Stimulated activated memory B cell treated with anti-CD40 and anti-IgM and Interleukin-4, amounts not matched to agents 10 μg/mL and 1 μg/mL and 100 μg/mL, for 72 hours (primary cell): Measurements from ENCODE around the gene LDLRAD4.
A peak's percentile ranks its signal among the peaks of the same experiment; 100 is the strongest.

Experiments used
- ATAC-seq: fragments of 150-1000 bp; cut with Tn5 transposase; 2 replicates; pipeline ENCODE4 v1.10.0; 2021
- H3K27ac Mint-ChIP-seq: one replicate; pipeline ENCODE4 v1.8.0; 2022; ENCODE audit warnings: mild to moderate bottlenecking, mixed read lengths
- H3K27me3 Mint-ChIP-seq: one replicate; pipeline ENCODE4 v1.8.0; 2022; ENCODE audit warnings: mixed read lengths
- H3K36me3 Mint-ChIP-seq: one replicate; pipeline ENCODE4 v1.8.0; 2022; ENCODE audit warnings: mixed read lengths
- H3K4me1 Mint-ChIP-seq: one replicate; pipeline ENCODE4 v1.8.0; 2022; ENCODE audit warnings: mixed read lengths
- H3K4me3 Mint-ChIP-seq: one replicate; pipeline ENCODE4 v1.8.0; 2022; ENCODE audit warnings: mild to moderate bottlenecking, moderate library complexity, mixed read lengths
- H3K9me3 Mint-ChIP-seq: one replicate; pipeline ENCODE4 v1.8.0; 2022; ENCODE audit warnings: mixed read lengths

Gene LDLRAD4

DNA sequence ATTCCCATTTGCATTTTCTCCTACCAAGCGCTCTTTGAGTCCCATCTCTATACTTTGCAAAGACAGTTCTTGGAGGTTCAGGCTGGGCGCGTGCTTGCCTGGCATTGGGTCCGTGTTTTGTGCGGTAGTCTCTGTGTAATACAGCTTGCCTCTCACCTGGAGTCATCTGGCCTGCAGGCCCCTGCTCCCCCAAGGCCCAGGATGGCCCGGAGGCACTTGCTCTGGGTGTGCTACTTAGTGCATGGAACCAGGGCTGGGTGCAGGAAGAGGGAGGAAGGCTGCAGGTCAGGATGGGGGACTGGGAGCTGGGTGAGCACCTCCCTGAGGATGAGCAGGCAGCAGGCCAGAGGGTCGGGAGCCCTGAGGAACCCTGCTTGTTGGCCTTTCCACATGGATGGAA, 220.9 kb downstream of the LDLRAD4 start:
- H3K4me3 Mint-ChIP-seq = no peak overlapping the region

DNA sequence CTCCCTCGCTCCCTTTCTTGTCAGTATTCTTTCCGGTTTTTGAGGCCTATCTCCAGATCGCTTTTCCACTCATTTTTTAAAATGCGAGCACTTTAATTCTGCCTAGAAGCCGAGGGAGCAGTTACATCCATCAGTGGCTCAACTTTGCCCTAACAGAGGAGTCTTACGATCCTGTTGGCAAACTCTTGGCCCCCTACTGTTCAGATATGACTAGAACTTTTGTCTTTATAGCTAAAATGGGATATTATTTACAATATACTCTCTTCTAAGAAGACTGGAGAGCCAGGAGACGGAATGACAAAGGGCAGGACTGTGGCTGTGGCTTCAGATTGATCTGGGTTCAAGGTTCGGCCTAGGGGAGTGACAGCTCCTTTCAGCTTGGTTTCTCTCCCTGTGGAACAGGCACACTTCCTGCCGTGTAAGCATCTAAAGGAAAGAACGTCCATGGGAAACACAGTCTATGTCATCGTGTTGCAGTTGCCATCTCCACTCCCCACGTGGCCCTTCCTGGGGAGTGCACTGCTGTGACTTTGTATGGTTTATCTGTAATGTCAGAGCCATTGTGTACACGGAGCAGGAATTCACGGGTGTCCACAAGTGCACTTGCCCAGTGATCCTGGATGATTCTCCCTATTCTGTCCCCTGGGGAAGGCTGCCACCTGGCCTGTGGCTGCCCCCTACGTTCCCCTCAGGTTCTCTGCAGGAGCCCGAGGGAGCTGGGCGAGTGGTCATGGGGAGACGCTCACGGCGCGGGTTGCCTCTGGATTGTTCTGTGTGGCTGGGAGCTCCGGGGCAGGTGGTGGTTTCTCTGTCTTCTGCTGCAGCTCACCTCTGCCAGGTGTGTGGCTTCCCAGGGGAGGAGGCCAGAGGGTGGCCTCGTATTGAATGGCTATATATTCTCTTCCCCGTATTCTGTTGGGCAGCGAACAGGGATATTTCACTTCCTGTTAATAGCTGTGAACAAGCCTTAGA, 222.0 kb downstream of the LDLRAD4 start:
- Mint-ChIP-seq H3K4me1 (peaks cover 16% of the 10 kb centered on the region), H3K27ac (no peak overlapping the region), H3K4me3 (no peak overlapping the region), H3K27me3 (peaks cover 10% of the 10 kb centered on the region), H3K9me3 (no peaks in the 10 kb centered on the region), H3K36me3 (no peaks in the 10 kb centered on the region)
- ATAC-seq = no peak

More for the DNA sequence above, 220.9 kb downstream of the LDLRAD4 start:
- Mint-ChIP-seq H3K27me3 (peaks cover 10% of the 10 kb centered on the region), H3K9me3 (no peaks in the 10 kb centered on the region), H3K36me3 (no peaks in the 10 kb centered on the region), H3K4me1 (peaks cover 16% of the 10 kb centered on the region), H3K27ac (no peak overlapping the region)
- no peak for ATAC-seq

GRCh38 chr18:13441736-13442135, 223.2 kb downstream of the LDLRAD4 start:
- Mint-ChIP-seq H3K4me3 (no peak overlapping the region), H3K9me3 (no peaks in the 10 kb centered on the region), H3K27ac (no peak overlapping the region), H3K27me3 (peaks cover 10% of the 10 kb centered on the region), H3K36me3 (no peaks in the 10 kb centered on the region), H3K4me1 (peaks cover 16% of the 10 kb centered on the region)
- ATAC-seq = no peak

DNA sequence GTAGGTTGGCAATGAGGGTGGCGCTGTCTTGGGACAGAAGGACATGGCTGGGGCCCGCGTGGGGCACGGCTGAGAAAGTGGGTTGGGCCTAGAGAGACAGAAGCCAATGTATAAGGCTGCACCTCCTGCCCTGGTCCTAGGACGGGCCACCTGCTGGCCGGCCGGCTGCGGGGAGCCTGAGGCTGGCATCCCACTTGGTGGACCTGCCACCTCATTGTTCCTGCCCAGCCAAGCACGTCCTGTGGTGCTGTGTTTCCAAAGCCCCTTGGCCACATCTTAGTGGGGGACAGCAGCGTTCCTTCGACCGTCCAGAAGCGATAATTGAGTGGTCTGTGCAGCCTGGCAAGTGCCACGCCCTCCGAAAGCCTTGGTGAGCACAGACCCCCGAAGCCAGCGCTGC, 223.9 kb downstream of the LDLRAD4 start:
- H3K4me1 Mint-ChIP-seq = peaks cover 16% of the 10 kb centered on the region
- no peak overlapping the region for H3K4me3 Mint-ChIP-seq
- no peaks in the 10 kb centered on the region for H3K9me3 Mint-ChIP-seq
- H3K27ac Mint-ChIP-seq = no peak overlapping the region
- peaks cover 11% of the 10 kb centered on the region for H3K27me3 Mint-ChIP-seq
- no peaks in the 10 kb centered on the region for H3K36me3 Mint-ChIP-seq
- ATAC-seq = no peak

DNA sequence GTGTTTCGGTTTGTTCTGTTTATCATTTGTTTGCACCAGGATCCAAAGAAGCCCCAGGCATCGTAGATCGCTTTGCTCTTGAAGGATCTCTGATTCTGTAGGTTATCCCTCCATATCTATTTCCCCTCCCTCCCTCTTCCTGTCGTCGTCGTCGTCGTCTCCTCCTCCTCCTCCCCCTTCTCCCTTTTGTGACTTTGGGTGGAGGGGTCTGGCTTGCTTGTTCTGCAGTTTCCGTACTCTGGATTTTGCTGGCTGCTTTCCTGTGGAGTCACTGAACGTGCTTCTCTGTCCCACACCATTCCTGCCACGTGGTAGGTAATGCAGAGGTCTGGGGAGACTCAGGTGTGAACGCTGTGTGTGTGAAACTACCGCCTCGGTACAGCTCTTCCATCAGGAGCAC, 225.0 kb downstream of the LDLRAD4 start:
- Mint-ChIP-seq H3K27ac (no peak overlapping the region), H3K36me3 (no peaks in the 10 kb centered on the region), H3K9me3 (no peaks in the 10 kb centered on the region), H3K4me1 (peaks cover 17% of the 10 kb centered on the region), H3K4me3 (no peak overlapping the region), H3K27me3 (peaks cover 22% of the 10 kb centered on the region)
- ATAC-seq = no peak

- ATAC-seq = no peak
- peaks cover 26% of the 10 kb centered on the region for H3K27me3 Mint-ChIP-seq
- H3K4me1 Mint-ChIP-seq = peaks cover 13% of the 10 kb centered on the region
- H3K4me3 Mint-ChIP-seq = no peak overlapping the region
- H3K9me3 Mint-ChIP-seq = no peaks in the 10 kb centered on the region
- H3K36me3 Mint-ChIP-seq = no peaks in the 10 kb centered on the region
- no peak overlapping the region for H3K27ac Mint-ChIP-seq
Observed at GRCh38 chr18:13444430-13445240, 226.1 kb downstream of the LDLRAD4 start.

- H3K4me1 Mint-ChIP-seq = peaks cover 13% of the 10 kb centered on the region
- H3K4me3 Mint-ChIP-seq = no peak overlapping the region
- H3K27ac Mint-ChIP-seq = no peak overlapping the region
- no peaks in the 10 kb centered on the region for H3K9me3 Mint-ChIP-seq
- ATAC-seq = no peak
- H3K36me3 Mint-ChIP-seq = no peaks in the 10 kb centered on the region
- H3K27me3 Mint-ChIP-seq = peaks cover 33% of the 10 kb centered on the region
Observed at GRCh38 chr18:13445241-13445897, 226.8 kb downstream of the LDLRAD4 start.

DNA sequence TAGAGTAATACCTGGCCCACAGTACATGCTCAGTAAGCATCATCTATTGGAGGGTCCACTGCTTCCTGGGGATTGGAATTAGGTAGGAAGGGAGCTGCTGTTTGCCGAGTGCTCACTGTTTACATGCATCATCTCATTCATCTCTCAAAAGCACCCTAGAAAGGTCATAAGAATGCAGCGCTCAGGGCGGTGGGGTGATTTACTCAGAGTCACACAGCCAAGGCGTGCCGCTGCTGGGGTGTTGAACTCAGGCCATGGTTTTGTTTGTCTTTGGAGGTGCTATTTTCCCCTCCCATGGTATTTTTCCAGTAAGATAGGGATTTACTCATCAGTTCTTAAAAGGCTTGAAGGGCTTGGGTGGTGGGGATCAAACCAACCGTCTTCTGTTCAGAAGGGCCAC, 227.5 kb downstream of the LDLRAD4 start:
- no peak overlapping the region for H3K27ac Mint-ChIP-seq
- H3K36me3 Mint-ChIP-seq = no peaks in the 10 kb centered on the region
- H3K9me3 Mint-ChIP-seq = no peaks in the 10 kb centered on the region
- H3K4me3 Mint-ChIP-seq = no peak overlapping the region
- peaks cover 38% of the 10 kb centered on the region for H3K27me3 Mint-ChIP-seq
- peaks cover 13% of the 10 kb centered on the region for H3K4me1 Mint-ChIP-seq
- ATAC-seq = no peak

- H3K36me3 Mint-ChIP-seq = no peaks in the 10 kb centered on the region
- no peak for ATAC-seq
- H3K9me3 Mint-ChIP-seq = no peaks in the 10 kb centered on the region
- peaks cover 13% of the 10 kb centered on the region for H3K4me1 Mint-ChIP-seq
- H3K4me3 Mint-ChIP-seq = no peak overlapping the region
- H3K27me3 Mint-ChIP-seq = peaks cover 42% of the 10 kb centered on the region
- H3K27ac Mint-ChIP-seq = peak overlapping the region; percentile 77
Observed at GRCh38 chr18:13446610-13447461, 228.3 kb downstream of the LDLRAD4 start.

DNA sequence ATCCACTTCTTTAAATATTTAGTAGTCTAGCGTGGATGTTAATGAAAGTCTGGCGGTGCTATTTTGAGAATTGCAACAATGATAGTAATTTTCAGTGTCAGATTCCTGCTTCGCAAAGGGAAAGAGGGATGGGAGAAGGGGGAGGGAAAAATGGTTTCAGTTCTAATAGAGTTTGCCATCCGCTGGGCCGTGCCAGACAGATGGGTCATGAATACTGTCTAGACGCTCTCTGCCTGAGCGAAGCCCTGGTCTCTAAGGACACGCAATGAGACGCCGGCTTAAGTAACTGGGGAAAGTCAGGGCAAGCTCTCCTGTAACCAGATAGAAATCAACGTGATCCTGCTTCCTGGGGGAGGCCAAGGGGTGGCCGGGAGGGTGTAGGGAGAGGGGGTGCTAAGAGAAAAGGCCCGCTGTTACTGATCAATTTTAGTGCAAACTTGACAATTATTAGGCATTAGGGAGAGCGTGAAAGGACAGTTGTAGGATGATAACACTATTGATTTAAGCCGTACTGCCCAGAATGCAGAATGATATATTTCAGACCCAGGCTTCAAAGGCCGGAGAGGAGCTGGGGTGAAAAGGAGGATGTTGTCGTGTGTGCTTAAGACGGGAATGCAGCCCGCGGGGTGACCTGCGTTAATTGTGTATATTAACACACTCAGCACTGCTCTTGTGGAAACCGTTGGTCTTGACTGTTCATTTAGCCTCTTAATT, 229.2 kb downstream of the LDLRAD4 start:
- ATAC-seq = peak; percentile 80
- H3K4me3 Mint-ChIP-seq = peak overlapping the region; percentile 63
- peak overlapping the region; percentile 77 for H3K27ac Mint-ChIP-seq
- H3K36me3 Mint-ChIP-seq = no peaks in the 10 kb centered on the region
- H3K4me1 Mint-ChIP-seq = peaks cover 13% of the 10 kb centered on the region
- H3K27me3 Mint-ChIP-seq = peaks cover 51% of the 10 kb centered on the region
- H3K9me3 Mint-ChIP-seq = no peaks in the 10 kb centered on the region

GRCh38 chr18:13448335-13448795, 229.8 kb downstream of the LDLRAD4 start:
- Mint-ChIP-seq H3K27ac (peak overlapping the region; percentile 77), H3K4me3 (peak overlapping the region; percentile 63), H3K9me3 (no peaks in the 10 kb centered on the region), H3K27me3 (peaks cover 51% of the 10 kb centered on the region), H3K4me1 (peaks cover 13% of the 10 kb centered on the region), H3K36me3 (no peaks in the 10 kb centered on the region)
- ATAC-seq = no peak

GRCh38 chr18:13449651-13450050, 231.1 kb downstream of the LDLRAD4 start:
- Mint-ChIP-seq H3K27me3 (peaks cover 55% of the 10 kb centered on the region), H3K27ac (no peak overlapping the region), H3K9me3 (no peaks in the 10 kb centered on the region), H3K4me3 (no peak overlapping the region), H3K4me1 (peaks cover 13% of the 10 kb centered on the region), H3K36me3 (no peaks in the 10 kb centered on the region)
- ATAC-seq = no peak

GRCh38 chr18:13450289-13451212, 232.0 kb downstream of the LDLRAD4 start:
- Mint-ChIP-seq H3K4me1 (peaks cover 16% of the 10 kb centered on the region), H3K9me3 (no peaks in the 10 kb centered on the region), H3K27ac (no peak overlapping the region), H3K36me3 (no peaks in the 10 kb centered on the region), H3K27me3 (peaks cover 64% of the 10 kb centered on the region), H3K4me3 (no peak overlapping the region)
- ATAC-seq = no peak
